WTC11 (cell line): ENCODE data around the gene DCLK1. TPM values are rescaled to one million over a fixed set of nuclear protein-coding genes. Genes with fewer than 3 reads are reported as not detected.

ENCODE experiments used
- ATAC-seq: fragments of 200-7000 bp; cut with Tn5 transposase; 2 replicates; pipeline ENCODE4 v1.10.0; 2021; ENCODE audit warnings: mild to moderate bottlenecking, moderate library complexity
- CTCF ChIA-PET: fragments of 300-600 bp; sonication (Branson Sonifier 250); formaldehyde crosslinking; loops from one replicate; lab custom pipeline; 2021; ENCODE audit warnings: antibody characterized with exemption; lab: Charles Lee
- POLR2A ChIA-PET: fragments of 350-600 bp; sonication (Branson Sonifier 250); formaldehyde crosslinking; loops from one replicate; lab custom pipeline; 2021; ENCODE audit warnings: antibody characterized with exemption; lab: Charles Lee
- DNase-seq: peaks from one replicate; pipeline ENCODE4 v3.0.0; 2021; ENCODE audit warnings: low spot score
- H3K27ac Mint-ChIP-seq: 2 replicates; pipeline ENCODE4 v1.8.0; 2021; ENCODE audit warnings: mixed read lengths
- H3K27me3 Mint-ChIP-seq: 2 replicates; pipeline ENCODE4 v1.8.0; 2021; ENCODE audit warnings: low read depth, mild to moderate bottlenecking, moderate library complexity, mixed read lengths
- H3K36me3 Mint-ChIP-seq: 2 replicates; pipeline ENCODE4 v1.8.0; 2021; ENCODE audit warnings: mixed read lengths
- H3K4me1 Mint-ChIP-seq: 2 replicates; pipeline ENCODE4 v1.8.0; 2022; ENCODE audit warnings: mixed read lengths
- H3K4me3 Mint-ChIP-seq: 2 replicates; pipeline ENCODE4 v1.8.0; 2021; ENCODE audit warnings: mild to moderate bottlenecking, moderate library complexity, mixed read lengths
- H3K9me3 Mint-ChIP-seq: 2 replicates; pipeline ENCODE4 v1.8.0; 2021; ENCODE audit warnings: mixed read lengths
- AR ChIP-seq: fragments of 250-450 bp; sonication (Bioruptor Pico); IDR thresholded peaks from 2 replicates; pipeline ENCODE4 v1.9.0; 2021; ENCODE audit warnings: mild to moderate bottlenecking
- ARID4B ChIP-seq: sonication (generic); formaldehyde crosslinking; IDR thresholded peaks from 2 replicates; pipeline ENCODE4 v1.8.0; 2023; ENCODE audit warnings: missing genetic modification reagents, mild to moderate bottlenecking, borderline replicate concordance
- ATF1 ChIP-seq: sonication (generic); formaldehyde crosslinking; IDR thresholded peaks from 2 replicates; pipeline ENCODE4 v1.8.1; 2023; ENCODE audit warnings: mild to moderate bottlenecking, moderate library complexity, missing genetic modification reagents
- ATF2 ChIP-seq: sonication (generic); formaldehyde crosslinking; IDR thresholded peaks from 2 replicates; pipeline ENCODE4 v1.8.1; 2022; ENCODE audit warnings: low read depth, missing genetic modification reagents, borderline replicate concordance
- CREB1 ChIP-seq: sonication (generic); formaldehyde crosslinking; IDR thresholded peaks from 2 replicates; pipeline ENCODE4 v1.8.0; 2023; ENCODE audit warnings: mild to moderate bottlenecking, missing genetic modification reagents
- ELF4 ChIP-seq: sonication (generic); formaldehyde crosslinking; IDR thresholded peaks from 2 replicates; pipeline ENCODE4 v1.8.1; 2022; ENCODE audit warnings: low read depth, mild to moderate bottlenecking, moderate library complexity, missing genetic modification reagents
- FOXK1 ChIP-seq: sonication (generic); formaldehyde crosslinking; IDR thresholded peaks from 2 replicates; pipeline ENCODE4 v1.8.0; 2022; ENCODE audit warnings: mild to moderate bottlenecking, moderate library complexity, missing genetic modification reagents
- FOXP1 ChIP-seq: sonication (generic); formaldehyde crosslinking; IDR thresholded peaks from 2 replicates; pipeline ENCODE4 v1.8.0; 2022; ENCODE audit warnings: missing genetic modification reagents, mild to moderate bottlenecking, moderate library complexity, borderline replicate concordance
- MLX ChIP-seq: sonication (generic); formaldehyde crosslinking; IDR thresholded peaks from 2 replicates; pipeline ENCODE4 v1.8.1; 2023; ENCODE audit warnings: mild to moderate bottlenecking, missing genetic modification reagents, moderate library complexity
- NFYB ChIP-seq: sonication (generic); formaldehyde crosslinking; conservative IDR thresholded peaks from 2 replicates; pipeline ENCODE4 v1.8.0; 2022; ENCODE audit warnings: low read depth, missing genetic modification reagents
- SP1 ChIP-seq: sonication (generic); formaldehyde crosslinking; conservative IDR thresholded peaks from 2 replicates; pipeline ENCODE4 v1.8.1; 2022; ENCODE audit warnings: missing genetic modification reagents
- STAT6 ChIP-seq: sonication (generic); formaldehyde crosslinking; conservative IDR thresholded peaks from 2 replicates; pipeline ENCODE4 v1.8.1; 2023; ENCODE audit warnings: mild to moderate bottlenecking, low read depth, missing genetic modification reagents, moderate library complexity
- USF1 ChIP-seq: sonication (generic); formaldehyde crosslinking; IDR thresholded peaks from 2 replicates; pipeline ENCODE4 v1.8.0; 2022; ENCODE audit warnings: mild to moderate bottlenecking, missing genetic modification reagents
- ZNF232 ChIP-seq: sonication (generic); formaldehyde crosslinking; IDR thresholded peaks from 2 replicates; pipeline ENCODE4 v1.8.0; 2022; ENCODE audit warnings: mild to moderate bottlenecking, missing genetic modification reagents
- ZNF263 ChIP-seq: sonication (generic); formaldehyde crosslinking; IDR thresholded peaks from 2 replicates; pipeline ENCODE4 v1.8.1; 2022; ENCODE audit warnings: low read depth, mild to moderate bottlenecking, moderate library complexity, missing genetic modification reagents
- ZNF396 ChIP-seq: fragments of 250-450 bp; sonication (Bioruptor Pico); IDR thresholded peaks from 2 replicates; pipeline ENCODE4 v1.8.0; 2021; ENCODE audit warnings: mild to moderate bottlenecking, moderate library complexity, borderline replicate concordance
- ZNF416 ChIP-seq: fragments of 250-450 bp; sonication (Bioruptor Pico); IDR thresholded peaks from 2 replicates; pipeline ENCODE4 v1.9.0; 2021; ENCODE audit warnings: mild to moderate bottlenecking, inconsistent platforms
- total RNA-seq: library from RNA; stranded (reverse); gene quantifications from 3 replicates; pipeline ENCODE4 v1.2.3, GENCODE V29; 2021

DCLK1 gene
- total RNA-seq, 1 experiment from 2014 or later: 18.5 TPM

- H3K36me3 Mint-ChIP-seq: peaks cover 4% of the 10 kb centered on the region
- H3K27ac Mint-ChIP-seq: peak overlapping the region; percentile 34; the same call in 1 of the 2 replicates
- ChIA-PET POLR2A (no interaction called here), CTCF (interaction anchor here (1.4 kb wide), 1 partner anchor 17 kb away, joined by 5 read pairs; no protein-coding TSS in a partner anchor)
- ATAC-seq (no peak), DNase-seq (no peak)
- no peak overlapping the region for H3K4me3 Mint-ChIP-seq
- no peaks in the 10 kb centered on the region for H3K27me3 Mint-ChIP-seq
- peaks cover 5% of the 10 kb centered on the region for H3K9me3 Mint-ChIP-seq
- peaks cover 28% of the 10 kb centered on the region for H3K4me1 Mint-ChIP-seq
- TF ChIP-seq ATF1 (CRISPR knock-in tag) (no peak), ATF2 (no peak), ZNF232 (CRISPR knock-in tag) (no peak), STAT6 (CRISPR knock-in tag) (no peak), ZNF396 (CRISPR knock-in tag) (no peak), FOXK1 (CRISPR knock-in tag) (no peak), MLX (CRISPR knock-in tag) (no peak), CREB1 (CRISPR knock-in tag) (no peak), ZNF263 (no peak), ARID4B (CRISPR knock-in tag) (no peak), FOXP1 (CRISPR knock-in tag) (no peak), AR (CRISPR knock-in tag) (no peak), SP1 (no peak), ZNF416 (CRISPR knock-in tag) (no peak), NFYB (CRISPR knock-in tag) (no peak), ELF4 (CRISPR knock-in tag) (no peak), USF1 (CRISPR knock-in tag) (no peak)
- TF ChIP-seq, all 79 proteins: peak for 0
Measured at GRCh38 chr13:36068566-36068965, 62.6 kb downstream of the DCLK1 start.
